ENCODE results near the gene CEP41. TPM values are rescaled to one million over a fixed set of nuclear protein-coding genes. Genes with fewer than 3 reads are reported as not detected.

The CEP41 gene
- total and polyA plus RNA-seq, 11 donors: 1.7 to 11.4 (median 4.1) TPM

GRCh38 chr7:130409712-130410072, 31.1 kb downstream of the CEP41 start:
- TF ChIP-seq, protein P1, sequence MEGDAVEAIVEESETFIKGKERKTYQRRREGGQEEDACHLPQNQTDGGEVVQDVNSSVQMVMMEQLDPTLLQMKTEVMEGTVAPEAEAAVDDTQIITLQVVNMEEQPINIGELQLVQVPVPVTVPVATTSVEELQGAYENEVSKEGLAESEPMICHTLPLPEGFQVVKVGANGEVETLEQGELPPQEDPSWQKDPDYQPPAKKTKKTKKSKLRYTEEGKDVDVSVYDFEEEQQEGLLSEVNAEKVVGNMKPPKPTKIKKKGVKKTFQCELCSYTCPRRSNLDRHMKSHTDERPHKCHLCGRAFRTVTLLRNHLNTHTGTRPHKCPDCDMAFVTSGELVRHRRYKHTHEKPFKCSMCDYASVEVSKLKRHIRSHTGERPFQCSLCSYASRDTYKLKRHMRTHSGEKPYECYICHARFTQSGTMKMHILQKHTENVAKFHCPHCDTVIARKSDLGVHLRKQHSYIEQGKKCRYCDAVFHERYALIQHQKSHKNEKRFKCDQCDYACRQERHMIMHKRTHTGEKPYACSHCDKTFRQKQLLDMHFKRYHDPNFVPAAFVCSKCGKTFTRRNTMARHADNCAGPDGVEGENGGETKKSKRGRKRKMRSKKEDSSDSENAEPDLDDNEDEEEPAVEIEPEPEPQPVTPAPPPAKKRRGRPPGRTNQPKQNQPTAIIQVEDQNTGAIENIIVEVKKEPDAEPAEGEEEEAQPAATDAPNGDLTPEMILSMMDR (IDR thresholded peaks at IDR 0.05): no peak
- TF ChIP-seq POLR2A (IDR thresholded peaks at IDR 0.05): no peak
- no peaks in the 10 kb centered on the region for H3K9me3 ChIP-seq
- H3K27ac ChIP-seq: no peak overlapping the region
- no peak overlapping the region for H3K4me3 ChIP-seq
- 75 to 85% (median 78%) methylated on average over 4 of the region's 4 CpGs for WGBS, 4 donors
- no peak for DNase-seq
- intact Hi-C loops (cut with DNase I): no loop called here
- no peaks in the 10 kb centered on the region for H3K27me3 ChIP-seq
- H3K36me3 ChIP-seq: no peaks in the 10 kb centered on the region
- ATAC-seq: no peak
- H3K4me1 ChIP-seq: peaks cover 0 to 7% (median 2%) of the 10 kb centered on the region in 12 donors

DNA sequence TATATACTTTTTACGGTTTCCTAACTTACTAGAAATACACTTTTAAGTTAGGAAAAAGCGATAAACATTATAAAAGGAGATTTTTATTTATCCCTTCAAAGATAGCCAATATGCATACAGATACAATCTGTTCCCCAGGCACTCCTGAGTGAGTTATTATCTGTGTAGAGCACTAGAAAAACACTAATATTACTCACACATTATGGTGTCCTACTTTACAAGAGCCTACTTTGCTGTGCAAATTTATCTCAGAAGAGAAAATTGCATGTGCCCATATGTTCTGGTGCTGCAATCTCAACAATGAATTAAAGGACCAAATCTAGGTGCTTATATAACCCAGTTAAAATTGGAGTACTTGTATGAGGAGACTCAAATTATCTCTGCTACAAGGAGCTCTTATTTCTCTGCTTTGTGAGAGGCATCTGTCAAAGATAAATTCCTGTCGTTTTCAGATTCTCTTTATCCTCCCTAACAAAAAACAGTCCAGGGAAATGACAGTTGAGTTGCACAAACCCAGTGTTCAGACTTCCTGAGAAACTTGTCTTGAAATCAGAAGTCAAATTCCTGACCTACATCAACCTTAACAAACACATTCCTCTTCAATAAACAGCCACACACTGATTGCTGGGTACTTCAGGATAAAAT, 31.6 kb downstream of the CEP41 start:
- no peak overlapping the region for H3K27ac ChIP-seq
- 62 to 65% (median 64%) methylated on average over 3 of the region's 3 CpGs for WGBS, 4 donors
- DNase-seq (no peak), ATAC-seq (no peak)
- no peak overlapping the region for H3K4me3 ChIP-seq
- H3K4me1 ChIP-seq: peaks cover 0 to 7% (median 2%) of the 10 kb centered on the region in 12 donors
- TF ChIP-seq, protein P1 (IDR thresholded peaks at IDR 0.05): no peak
- TF ChIP-seq POLR2A (IDR thresholded peaks at IDR 0.05): no peak
- no peaks in the 10 kb centered on the region for H3K27me3 ChIP-seq
- peaks cover 0 to 4% (median 0%) of the 10 kb centered on the region in 9 donors for H3K36me3 ChIP-seq
- no peaks in the 10 kb centered on the region for H3K9me3 ChIP-seq
- intact Hi-C loops (cut with DNase I): no loop called here

GRCh38 chr7:130405003-130405402, 35.8 kb downstream of the CEP41 start:
- WGBS, 4 donors: 84 to 92% (median 85%) methylated on average over 2 of the region's 2 CpGs
- no peak for ATAC-seq
- H3K36me3 ChIP-seq: peaks cover 0 to 31% (median 8%) of the 10 kb centered on the region in 9 donors
- H3K27me3 ChIP-seq: no peaks in the 10 kb centered on the region
- H3K4me3 ChIP-seq: no peak overlapping the region
- H3K27ac ChIP-seq: no peak overlapping the region
- H3K4me1 ChIP-seq: peaks cover 0 to 19% (median 4%) of the 10 kb centered on the region in 12 donors
- no peaks in the 10 kb centered on the region for H3K9me3 ChIP-seq
- TF ChIP-seq, protein P1 (IDR thresholded peaks at IDR 0.05): no peak
- no peak for TF ChIP-seq POLR2A (IDR thresholded peaks at IDR 0.05)
- no peak for DNase-seq
- intact Hi-C loops (cut with DNase I): no loop called here

- Histone ChIP-seq H3K4me1 (peaks cover 0 to 15% (median 0%) of the 10 kb centered on the region in 12 donors), H3K9me3 (no peaks in the 10 kb centered on the region), H3K36me3 (peaks cover 0 to 34% (median 12%) of the 10 kb centered on the region in 9 donors), H3K4me3 (no peak overlapping the region), H3K27me3 (no peaks in the 10 kb centered on the region), H3K27ac (no peak overlapping the region)
- no peak for TF ChIP-seq POLR2A (IDR thresholded peaks at IDR 0.05)
- TF ChIP-seq, protein P1 (IDR thresholded peaks at IDR 0.05): no peak
- DNase-seq: no peak
- ATAC-seq: no peak
- intact Hi-C loops (cut with DNase I): no loop called here
- 78 to 85% (median 81%) methylated on average over 3 of the region's 3 CpGs for WGBS, 4 donors
These were observed 39.2 kb downstream of the CEP41 start for GRCh38 chr7:130401578-130401977.

Measured in heart left ventricle (tissue), 16 donors.